Measurements from ENCODE around the gene NCKAP5. TPM values are rescaled to one million over a fixed set of nuclear protein-coding genes. Genes with fewer than 3 reads are reported as not detected.

Gene NCKAP5
- total and polyA plus RNA-seq, 4 donors: 0.57 to 2.8 (median 2.4) TPM

GRCh38 chr2:132797556-132797955 lies 770.7 kb downstream of the NCKAP5 start:
- no peak for DNase-seq (ENCODE audit: low spot score)
- Histone ChIP-seq H3K27ac (ENCODE audit: low read depth in 1 of 2, low read length in 2 of 2) (no peak overlapping the region), H3K27me3 (ENCODE audit: control insufficient read depth in 4 of 4, insufficient read depth in 4 of 4, low read length in 3 of 4) (no peaks in the 10 kb centered on the region), H3K4me3 (ENCODE audit: low read depth in 1 of 3, low read length in 3 of 3) (no peak overlapping the region), H3K4me1 (ENCODE audit: control insufficient read depth in 4 of 4, insufficient read depth in 4 of 4, low read length in 3 of 4) (no peaks in the 10 kb centered on the region), H3K9me3 (ENCODE audit: control insufficient read depth in 4 of 4, low read length in 3 of 4) (no peaks in the 10 kb centered on the region), H3K9ac (ENCODE audit: low read depth in 1 of 2, low read length in 2 of 2) (no peak overlapping the region), H3K36me3 (ENCODE audit: control insufficient read depth in 4 of 4, insufficient read depth in 3 of 4, low read depth in 1 of 4, low read length in 3 of 4) (peaks cover 0 to 4% (median 0%) of the 10 kb centered on the region in 4 donors)
- TF ChIP-seq GABPA (IDR thresholded peaks at IDR 0.05 in 1 of 2, conservative IDR thresholded peaks at IDR 0.05 in 1 of 2) (no peak), HNF4A (conservative IDR thresholded peaks at IDR 0.05) (no peak), TAF1 (conservative IDR thresholded peaks at IDR 0.05) (no peak), SP1 (IDR thresholded peaks at IDR 0.05) (no peak), FOXA2 (IDR thresholded peaks at IDR 0.05) (no peak), RAD21 (IDR thresholded peaks at IDR 0.05) (no peak), EGR1 (IDR thresholded peaks at IDR 0.05; ENCODE audit: low read depth in 2 of 2) (no peak), ATF3 (IDR thresholded peaks at IDR 0.05) (no peak), RXRA (IDR thresholded peaks at IDR 0.05) (no peak), YY1 (IDR thresholded peaks at IDR 0.05) (no peak), HNF4G (IDR thresholded peaks at IDR 0.05) (no peak), JUND (IDR thresholded peaks at IDR 0.05) (no peak), FOXA1 (IDR thresholded peaks at IDR 0.05) (no peak), NR2F2 (IDR thresholded peaks at IDR 0.05) (no peak), REST (IDR thresholded peaks at IDR 0.05) (no peak)
- TF ChIP-seq, protein P1, sequence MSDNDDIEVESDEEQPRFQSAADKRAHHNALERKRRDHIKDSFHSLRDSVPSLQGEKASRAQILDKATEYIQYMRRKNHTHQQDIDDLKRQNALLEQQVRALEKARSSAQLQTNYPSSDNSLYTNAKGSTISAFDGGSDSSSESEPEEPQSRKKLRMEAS (IDR thresholded peaks at IDR 0.05): no peak
- TF ChIP-seq, protein P2, sequence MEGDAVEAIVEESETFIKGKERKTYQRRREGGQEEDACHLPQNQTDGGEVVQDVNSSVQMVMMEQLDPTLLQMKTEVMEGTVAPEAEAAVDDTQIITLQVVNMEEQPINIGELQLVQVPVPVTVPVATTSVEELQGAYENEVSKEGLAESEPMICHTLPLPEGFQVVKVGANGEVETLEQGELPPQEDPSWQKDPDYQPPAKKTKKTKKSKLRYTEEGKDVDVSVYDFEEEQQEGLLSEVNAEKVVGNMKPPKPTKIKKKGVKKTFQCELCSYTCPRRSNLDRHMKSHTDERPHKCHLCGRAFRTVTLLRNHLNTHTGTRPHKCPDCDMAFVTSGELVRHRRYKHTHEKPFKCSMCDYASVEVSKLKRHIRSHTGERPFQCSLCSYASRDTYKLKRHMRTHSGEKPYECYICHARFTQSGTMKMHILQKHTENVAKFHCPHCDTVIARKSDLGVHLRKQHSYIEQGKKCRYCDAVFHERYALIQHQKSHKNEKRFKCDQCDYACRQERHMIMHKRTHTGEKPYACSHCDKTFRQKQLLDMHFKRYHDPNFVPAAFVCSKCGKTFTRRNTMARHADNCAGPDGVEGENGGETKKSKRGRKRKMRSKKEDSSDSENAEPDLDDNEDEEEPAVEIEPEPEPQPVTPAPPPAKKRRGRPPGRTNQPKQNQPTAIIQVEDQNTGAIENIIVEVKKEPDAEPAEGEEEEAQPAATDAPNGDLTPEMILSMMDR (IDR thresholded peaks at IDR 0.05; ENCODE audit: low read depth, low read length, missing input control): no peak
- TF ChIP-seq, protein P3, sequence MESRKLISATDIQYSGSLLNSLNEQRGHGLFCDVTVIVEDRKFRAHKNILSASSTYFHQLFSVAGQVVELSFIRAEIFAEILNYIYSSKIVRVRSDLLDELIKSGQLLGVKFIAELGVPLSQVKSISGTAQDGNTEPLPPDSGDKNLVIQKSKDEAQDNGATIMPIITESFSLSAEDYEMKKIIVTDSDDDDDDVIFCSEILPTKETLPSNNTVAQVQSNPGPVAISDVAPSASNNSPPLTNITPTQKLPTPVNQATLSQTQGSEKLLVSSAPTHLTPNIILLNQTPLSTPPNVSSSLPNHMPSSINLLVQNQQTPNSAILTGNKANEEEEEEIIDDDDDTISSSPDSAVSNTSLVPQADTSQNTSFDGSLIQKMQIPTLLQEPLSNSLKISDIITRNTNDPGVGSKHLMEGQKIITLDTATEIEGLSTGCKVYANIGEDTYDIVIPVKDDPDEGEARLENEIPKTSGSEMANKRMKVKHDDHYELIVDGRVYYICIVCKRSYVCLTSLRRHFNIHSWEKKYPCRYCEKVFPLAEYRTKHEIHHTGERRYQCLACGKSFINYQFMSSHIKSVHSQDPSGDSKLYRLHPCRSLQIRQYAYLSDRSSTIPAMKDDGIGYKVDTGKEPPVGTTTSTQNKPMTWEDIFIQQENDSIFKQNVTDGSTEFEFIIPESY (IDR thresholded peaks at IDR 0.05): no peak
- 97% methylated on average over 3 of the region's 3 CpGs for WGBS
